ENCODE data around the gene SOWAHA.
A peak's percentile ranks its signal among the peaks of the same experiment; 100 is the strongest.

Gene SOWAHA

GRCh38 chr5:132812781-132813598 lies at the start of gene SOWAHA:
TSS of gene SOWAHA (plus strand) at chr5:132813302. CDS start at chr5:132813622, 320 bp downstream.
- TF ChIP-seq ZBTB7A (IDR thresholded peaks at IDR 0.05; ENCODE audit: low read depth): peak; percentile 68
- TF ChIP-seq, protein P1, sequence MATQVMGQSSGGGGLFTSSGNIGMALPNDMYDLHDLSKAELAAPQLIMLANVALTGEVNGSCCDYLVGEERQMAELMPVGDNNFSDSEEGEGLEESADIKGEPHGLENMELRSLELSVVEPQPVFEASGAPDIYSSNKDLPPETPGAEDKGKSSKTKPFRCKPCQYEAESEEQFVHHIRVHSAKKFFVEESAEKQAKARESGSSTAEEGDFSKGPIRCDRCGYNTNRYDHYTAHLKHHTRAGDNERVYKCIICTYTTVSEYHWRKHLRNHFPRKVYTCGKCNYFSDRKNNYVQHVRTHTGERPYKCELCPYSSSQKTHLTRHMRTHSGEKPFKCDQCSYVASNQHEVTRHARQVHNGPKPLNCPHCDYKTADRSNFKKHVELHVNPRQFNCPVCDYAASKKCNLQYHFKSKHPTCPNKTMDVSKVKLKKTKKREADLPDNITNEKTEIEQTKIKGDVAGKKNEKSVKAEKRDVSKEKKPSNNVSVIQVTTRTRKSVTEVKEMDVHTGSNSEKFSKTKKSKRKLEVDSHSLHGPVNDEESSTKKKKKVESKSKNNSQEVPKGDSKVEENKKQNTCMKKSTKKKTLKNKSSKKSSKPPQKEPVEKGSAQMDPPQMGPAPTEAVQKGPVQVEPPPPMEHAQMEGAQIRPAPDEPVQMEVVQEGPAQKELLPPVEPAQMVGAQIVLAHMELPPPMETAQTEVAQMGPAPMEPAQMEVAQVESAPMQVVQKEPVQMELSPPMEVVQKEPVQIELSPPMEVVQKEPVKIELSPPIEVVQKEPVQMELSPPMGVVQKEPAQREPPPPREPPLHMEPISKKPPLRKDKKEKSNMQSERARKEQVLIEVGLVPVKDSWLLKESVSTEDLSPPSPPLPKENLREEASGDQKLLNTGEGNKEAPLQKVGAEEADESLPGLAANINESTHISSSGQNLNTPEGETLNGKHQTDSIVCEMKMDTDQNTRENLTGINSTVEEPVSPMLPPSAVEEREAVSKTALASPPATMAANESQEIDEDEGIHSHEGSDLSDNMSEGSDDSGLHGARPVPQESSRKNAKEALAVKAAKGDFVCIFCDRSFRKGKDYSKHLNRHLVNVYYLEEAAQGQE (IDR thresholded peaks at IDR 0.05; ENCODE audit: low read depth): no peak
- TF ChIP-seq TCF12 (IDR thresholded peaks at IDR 0.05; ENCODE audit: low read depth): peak; percentile 29; the same call in 1 of the 2 replicates
- TF ChIP-seq MAX (IDR thresholded peaks at IDR 0.05): peak; percentile 31; the same call in 1 of the 2 replicates
- peak; percentile 63 for TF ChIP-seq EGR1 (IDR thresholded peaks at IDR 0.05)

GRCh38 chr5:132764051-132764450 lies 49.1 kb upstream of the SOWAHA start:
- TF ChIP-seq TCF12 (IDR thresholded peaks at IDR 0.05; ENCODE audit: low read depth): no peak
- no peak for TF ChIP-seq TEAD4 (IDR thresholded peaks at IDR 0.05)
- no peak for TF ChIP-seq TAF1 (IDR thresholded peaks at IDR 0.05; ENCODE audit: low read depth)

DNA sequence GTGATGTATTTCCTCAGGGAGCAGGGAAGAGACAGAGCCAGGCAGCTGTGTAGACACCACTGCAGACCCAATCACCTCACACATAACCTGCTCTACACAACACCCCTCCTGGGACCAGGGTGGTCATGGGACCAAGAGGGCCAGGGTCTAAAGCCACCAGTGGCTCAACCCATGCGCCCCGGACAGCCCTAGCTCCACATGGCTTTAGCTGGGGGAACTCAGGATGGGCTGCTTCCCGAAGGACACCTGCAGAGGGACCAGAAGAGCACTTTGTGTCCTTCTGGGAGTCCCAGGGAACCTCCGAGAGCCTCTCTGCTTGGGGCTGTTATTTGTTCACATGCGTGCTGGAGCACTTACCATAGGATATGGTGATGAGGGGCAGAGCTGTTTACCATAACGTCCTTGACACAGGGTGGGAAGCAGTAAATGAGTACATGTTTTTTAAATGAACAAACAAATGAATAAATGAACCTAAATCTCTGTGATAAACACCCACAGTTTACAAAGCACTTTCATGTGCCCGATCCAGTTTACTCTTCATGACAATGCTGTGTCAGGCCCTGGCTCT lies 48.3 kb upstream of the SOWAHA start:
- TF ChIP-seq CEBPB (IDR thresholded peaks at IDR 0.05) (no peak), USF1 (IDR thresholded peaks at IDR 0.05) (no peak), TAF1 (IDR thresholded peaks at IDR 0.05; ENCODE audit: low read depth) (no peak), FOXM1 (IDR thresholded peaks at IDR 0.05; ENCODE audit: borderline replicate concordance, low read depth) (no peak), EP300 (IDR thresholded peaks at IDR 0.05; ENCODE audit: borderline replicate concordance) (no peak), CREB1 (IDR thresholded peaks at IDR 0.05; ENCODE audit: low read depth) (no peak), ZBTB7A (IDR thresholded peaks at IDR 0.05; ENCODE audit: low read depth) (no peak), EGR1 (IDR thresholded peaks at IDR 0.05) (no peak), RAD21 (IDR thresholded peaks at IDR 0.05; ENCODE audit: low read depth) (no peak), NFIC (IDR thresholded peaks at IDR 0.05) (no peak), TCF12 (IDR thresholded peaks at IDR 0.05; ENCODE audit: low read depth) (no peak), YY1 (IDR thresholded peaks at IDR 0.05; ENCODE audit: low read depth) (no peak)

DNA sequence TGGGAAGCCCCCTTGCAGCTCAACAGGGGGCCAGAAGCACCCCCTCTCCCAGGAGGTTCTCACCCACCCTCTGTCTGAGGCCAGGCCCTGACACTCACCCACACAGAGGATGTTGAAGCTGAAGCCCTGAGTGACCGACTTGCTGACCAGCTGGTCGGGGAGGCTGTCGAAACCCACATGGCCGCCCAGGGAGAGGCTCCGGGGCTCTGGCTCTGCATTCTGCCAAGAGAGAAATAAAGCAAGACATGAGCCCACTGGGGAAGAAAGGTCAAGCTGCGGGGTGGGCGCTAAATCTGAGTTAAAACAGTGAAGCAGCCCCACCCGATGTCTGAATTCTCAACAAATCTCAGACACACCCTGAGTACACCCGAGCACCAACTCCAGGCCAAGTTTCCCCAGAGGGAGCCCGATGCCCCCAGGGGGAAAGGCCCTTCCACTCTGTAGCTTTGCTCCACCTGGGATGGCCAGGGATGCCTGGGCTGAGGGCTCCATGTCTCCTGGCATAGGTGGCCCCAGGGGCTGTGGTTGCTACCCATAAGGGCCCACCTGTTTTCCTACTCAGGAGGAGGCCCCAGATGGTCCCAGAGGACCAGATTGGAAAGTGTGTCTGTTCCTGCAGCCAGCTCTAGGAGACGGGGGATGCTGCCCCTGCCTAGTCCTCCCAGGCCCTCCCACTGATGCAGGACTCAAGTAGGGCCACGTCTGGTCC lies 47.6 kb upstream of the SOWAHA start:
- no peak for TF ChIP-seq FOXM1 (IDR thresholded peaks at IDR 0.05; ENCODE audit: borderline replicate concordance, low read depth)
- no peak for TF ChIP-seq TAF1 (IDR thresholded peaks at IDR 0.05; ENCODE audit: low read depth)
- TF ChIP-seq CREB1 (IDR thresholded peaks at IDR 0.05; ENCODE audit: low read depth): no peak
- TF ChIP-seq NFIC (IDR thresholded peaks at IDR 0.05): no peak
- TF ChIP-seq MAX (IDR thresholded peaks at IDR 0.05): no peak
- no peak for TF ChIP-seq EGR1 (IDR thresholded peaks at IDR 0.05)
- TF ChIP-seq CEBPB (IDR thresholded peaks at IDR 0.05): no peak
- TF ChIP-seq TCF12 (IDR thresholded peaks at IDR 0.05; ENCODE audit: low read depth): no peak
- TF ChIP-seq, protein P1 (IDR thresholded peaks at IDR 0.05; ENCODE audit: low read depth): no peak
- no peak for TF ChIP-seq USF1 (IDR thresholded peaks at IDR 0.05)

DNA sequence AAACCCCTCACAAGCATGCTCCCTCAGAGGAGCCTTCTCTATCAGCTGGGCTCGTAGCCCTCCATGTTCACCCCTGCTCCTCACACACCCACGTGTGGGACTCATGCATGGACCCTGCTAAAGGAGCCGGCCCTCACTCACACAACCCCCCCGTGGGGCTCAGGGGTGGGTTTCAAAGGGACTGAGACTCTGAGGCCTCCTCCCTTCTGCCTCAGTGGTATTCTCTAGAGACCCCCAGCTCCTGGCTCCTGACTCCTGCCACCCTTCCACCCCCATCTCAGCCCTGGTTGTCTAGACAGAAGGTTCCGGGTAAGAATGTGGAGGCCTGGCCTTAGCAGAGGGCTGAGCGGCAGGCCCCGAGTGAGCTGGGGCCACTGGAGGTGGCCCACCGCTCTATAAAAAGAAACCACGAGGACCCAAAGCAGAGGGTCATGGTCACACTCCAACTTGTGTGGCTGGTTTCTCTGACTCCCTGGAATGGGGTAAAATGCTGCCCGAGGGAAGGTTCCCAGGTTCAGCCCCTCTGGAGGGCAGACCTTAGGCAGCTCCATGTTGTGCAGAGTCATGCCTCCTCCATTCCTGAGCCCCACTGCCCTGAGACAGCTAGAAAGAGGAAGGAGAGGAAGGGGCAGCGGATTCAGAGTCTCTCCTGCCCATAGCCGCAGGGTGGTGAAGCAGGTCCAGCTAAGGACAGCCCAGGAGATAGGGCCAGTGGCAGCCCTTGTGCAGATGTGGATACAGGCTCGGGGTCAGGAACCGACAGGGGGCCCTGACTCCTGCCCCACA lies 46.9 kb upstream of the SOWAHA start:
- TF ChIP-seq RAD21 (IDR thresholded peaks at IDR 0.05; ENCODE audit: low read depth): no peak
- TF ChIP-seq TAF1 (IDR thresholded peaks at IDR 0.05; ENCODE audit: low read depth): no peak
- TF ChIP-seq EP300 (IDR thresholded peaks at IDR 0.05; ENCODE audit: borderline replicate concordance): no peak
- TF ChIP-seq TCF12 (IDR thresholded peaks at IDR 0.05; ENCODE audit: low read depth): no peak
- TF ChIP-seq CREB1 (IDR thresholded peaks at IDR 0.05; ENCODE audit: low read depth): no peak
- TF ChIP-seq EGR1 (IDR thresholded peaks at IDR 0.05): no peak
- TF ChIP-seq USF1 (IDR thresholded peaks at IDR 0.05): no peak
- TF ChIP-seq FOXM1 (IDR thresholded peaks at IDR 0.05; ENCODE audit: borderline replicate concordance, low read depth): no peak
- no peak for TF ChIP-seq MAX (IDR thresholded peaks at IDR 0.05)
